ENCODE measurements around the gene SOX13.

Gene SOX13

DNA sequence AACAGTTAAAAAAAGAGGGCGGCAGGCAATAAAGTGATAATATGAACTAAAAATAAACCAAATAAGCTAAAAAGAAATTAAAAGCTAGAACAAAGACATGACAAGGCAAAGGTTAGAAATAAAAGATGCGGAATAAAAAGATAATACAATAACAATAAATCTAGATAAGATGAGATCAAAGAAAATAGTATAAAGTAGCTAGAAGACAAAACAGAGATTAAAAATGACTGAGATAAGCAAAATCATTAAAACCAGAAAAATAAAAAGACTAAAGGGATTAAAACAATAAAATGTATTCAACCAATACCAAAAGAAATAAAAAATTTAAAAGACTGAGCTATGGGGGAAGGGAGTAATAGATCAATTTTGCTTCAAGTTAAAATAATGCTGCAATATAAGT lies 10.8 kb upstream of the SOX13 start:
- Histone ChIP-seq H3K4me3 (ENCODE audit: control insufficient read depth in 1 of 7, extremely low read depth in 1 of 7, insufficient read depth in 4 of 7, low read depth in 2 of 7, low read length in 6 of 7) (no peak overlapping the region), H3K9me3 (ENCODE audit: control extremely low read depth in 1 of 5, control insufficient read depth in 4 of 5, insufficient read depth in 2 of 5, low read depth in 1 of 5, low read length in 4 of 5) (no peaks in the 10 kb centered on the region), H3K27ac (ENCODE audit: insufficient read depth in 1 of 2, low read depth in 1 of 2, low read length in 2 of 2, poor library complexity in 1 of 2, severe bottlenecking in 2 of 2) (no peak overlapping the region), H3K36me3 (ENCODE audit: control insufficient read depth in 4 of 4, insufficient read depth in 4 of 4, low read length in 3 of 4) (no peaks in the 10 kb centered on the region), H3K4me1 (ENCODE audit: control extremely low read depth in 1 of 4, control insufficient read depth in 4 of 4, insufficient read depth in 4 of 4, low read length in 3 of 4) (peaks cover 0 to 7% (median 2%) of the 10 kb centered on the region in 4 experiments), H3K27me3 (replicated peaks in 2 of 5; ENCODE audit: control insufficient read depth in 4 of 5, insufficient read depth in 5 of 5, low read length in 4 of 5) (peaks cover 0 to 2% (median 0%) of the 10 kb centered on the region in 5 experiments)
- no CpG with 5 or more reads among the region's 2 CpGs for WGBS (ENCODE audit: insufficient coverage)
- DNase-seq, result no peak
- POLR2A ChIA-PET, result interaction anchor here (0.6 kb wide), 1 partner anchor 51 kb away, joined by 3 read pairs; no protein-coding TSS in a partner anchor
- CTCF ChIA-PET, result no interaction called here

DNA sequence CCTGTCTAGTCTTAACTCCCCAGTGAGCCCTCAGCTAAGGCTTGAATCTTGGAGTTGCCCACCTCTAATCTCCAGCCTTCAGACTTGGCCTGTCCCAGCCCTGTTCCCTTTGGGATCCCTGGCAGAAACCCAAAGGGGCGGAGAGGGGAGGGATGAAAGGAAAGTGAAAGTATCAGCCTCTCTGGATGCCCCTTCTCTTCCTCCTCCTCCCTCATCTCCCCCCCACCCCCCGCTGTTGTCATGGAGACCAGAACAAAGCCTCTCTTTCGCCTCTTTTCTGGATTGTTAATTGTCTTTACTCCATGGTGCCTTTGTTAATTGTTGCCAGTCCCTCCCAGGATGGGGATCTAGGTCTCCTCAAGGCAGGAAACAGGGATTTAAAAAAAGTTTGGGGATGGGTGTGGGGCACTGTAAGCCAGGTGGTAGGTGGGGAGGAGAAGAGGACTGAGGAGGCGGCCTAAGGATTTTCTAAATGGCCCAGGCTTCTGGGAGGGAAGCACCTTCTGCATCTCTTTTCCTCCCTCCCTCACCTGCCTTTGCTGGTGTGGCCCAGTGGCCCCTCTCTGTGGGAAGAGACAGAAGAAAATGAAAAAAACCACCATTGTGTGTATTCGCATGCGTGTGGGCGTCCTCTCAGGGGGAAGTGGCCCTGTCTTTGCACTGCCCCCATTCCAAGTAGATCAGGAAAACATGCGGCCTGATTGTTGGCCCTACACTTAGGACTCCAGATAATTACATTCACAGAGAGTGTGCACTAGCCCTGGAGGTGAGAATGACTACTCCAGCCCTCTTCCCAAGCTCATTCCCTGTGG lies 7.5 kb upstream of the SOX13 start:
- H3K9me3 ChIP-seq (ENCODE audit: control extremely low read depth in 1 of 5, control insufficient read depth in 4 of 5, insufficient read depth in 2 of 5, low read depth in 1 of 5, low read length in 4 of 5), result no peaks in the 10 kb centered on the region
- peaks cover 0 to 6% (median 2%) of the 10 kb centered on the region in 5 experiments for H3K27me3 ChIP-seq (replicated peaks in 2 of 5; ENCODE audit: control insufficient read depth in 4 of 5, insufficient read depth in 5 of 5, low read length in 4 of 5)
- H3K4me3 ChIP-seq (ENCODE audit: control insufficient read depth in 1 of 7, extremely low read depth in 1 of 7, insufficient read depth in 4 of 7, low read depth in 2 of 7, low read length in 6 of 7), result peak overlapping the region in 2 of 7 experiments; percentile 4 to 18
- 96% methylated on average over 4 of the region's 8 CpGs for WGBS (ENCODE audit: insufficient coverage)
- DNase-seq, result peak in 2 of 3 donors; percentile 39 to 48
- H3K27ac ChIP-seq (ENCODE audit: insufficient read depth in 1 of 2, low read depth in 1 of 2, low read length in 2 of 2, poor library complexity in 1 of 2, severe bottlenecking in 2 of 2), result no peak overlapping the region
- H3K4me1 ChIP-seq (ENCODE audit: control extremely low read depth in 1 of 4, control insufficient read depth in 4 of 4, insufficient read depth in 4 of 4, low read length in 3 of 4), result peaks cover 0 to 7% (median 2%) of the 10 kb centered on the region in 4 experiments
- POLR2A ChIA-PET, result no interaction called here
- CTCF ChIA-PET, result no interaction called here
- H3K36me3 ChIP-seq (ENCODE audit: control insufficient read depth in 4 of 4, insufficient read depth in 4 of 4, low read length in 3 of 4), result no peaks in the 10 kb centered on the region

DNA sequence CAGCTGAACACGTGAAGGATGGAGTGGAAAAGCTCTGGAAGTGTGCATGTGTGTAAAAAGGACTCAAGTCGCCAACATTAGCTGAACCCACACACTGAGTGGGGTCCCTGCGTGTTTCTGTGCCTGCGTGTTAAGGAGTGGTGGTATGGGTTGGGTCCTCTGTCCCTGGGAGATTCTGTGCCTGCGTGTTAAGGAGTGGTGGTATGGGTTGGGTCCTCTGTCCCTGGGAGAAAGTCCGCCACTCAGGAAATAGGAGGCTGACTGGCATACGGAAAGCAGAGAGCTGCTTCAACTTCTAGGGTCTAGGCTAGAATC lies 7.0 kb upstream of the SOX13 start:
- POLR2A ChIA-PET, result no interaction called here
- Histone ChIP-seq H3K27ac (ENCODE audit: insufficient read depth in 1 of 2, low read depth in 1 of 2, low read length in 2 of 2, poor library complexity in 1 of 2, severe bottlenecking in 2 of 2) (no peak overlapping the region), H3K4me3 (ENCODE audit: control insufficient read depth in 1 of 7, extremely low read depth in 1 of 7, insufficient read depth in 4 of 7, low read depth in 2 of 7, low read length in 6 of 7) (no peak overlapping the region), H3K4me1 (ENCODE audit: control extremely low read depth in 1 of 4, control insufficient read depth in 4 of 4, insufficient read depth in 4 of 4, low read length in 3 of 4) (peaks cover 0 to 7% (median 2%) of the 10 kb centered on the region in 4 experiments), H3K9me3 (ENCODE audit: control extremely low read depth in 1 of 5, control insufficient read depth in 4 of 5, insufficient read depth in 2 of 5, low read depth in 1 of 5, low read length in 4 of 5) (no peaks in the 10 kb centered on the region), H3K36me3 (ENCODE audit: control insufficient read depth in 4 of 4, insufficient read depth in 4 of 4, low read length in 3 of 4) (no peaks in the 10 kb centered on the region), H3K27me3 (replicated peaks in 2 of 5; ENCODE audit: control insufficient read depth in 4 of 5, insufficient read depth in 5 of 5, low read length in 4 of 5) (peaks cover 0 to 11% (median 2%) of the 10 kb centered on the region in 5 experiments)
- WGBS (ENCODE audit: insufficient coverage), result 100% methylated on average over 4 of the region's 7 CpGs
- CTCF ChIA-PET, result interaction anchor here (0.8 kb wide), 1 partner anchor 62 kb away, joined by 3 read pairs; no protein-coding TSS in a partner anchor
- DNase-seq, result no peak

DNA sequence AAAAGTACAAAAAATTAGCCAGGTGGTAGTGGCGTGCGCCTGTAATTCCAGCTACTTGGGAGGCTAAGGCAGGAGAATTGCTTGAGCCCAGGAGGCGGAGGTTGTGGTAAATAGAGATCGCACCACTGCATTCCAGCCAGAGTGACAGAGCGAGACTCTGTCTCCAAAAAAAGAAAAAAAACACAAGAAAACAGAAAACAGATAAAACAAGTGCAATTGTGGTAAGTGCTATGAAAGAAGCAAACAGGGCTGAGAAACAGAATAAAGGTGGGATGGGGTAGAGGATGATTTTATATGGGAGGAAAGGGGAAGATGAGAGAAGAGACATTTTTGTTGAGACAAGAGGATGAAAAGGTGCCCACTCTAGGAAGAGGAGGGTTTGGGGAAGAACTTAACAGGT lies 5.0 kb upstream of the SOX13 start:
- H3K4me1 ChIP-seq (ENCODE audit: control extremely low read depth in 1 of 4, control insufficient read depth in 4 of 4, insufficient read depth in 4 of 4, low read length in 3 of 4), result peaks cover 0 to 7% (median 2%) of the 10 kb centered on the region in 4 experiments
- 94% methylated on average over 2 of the region's 5 CpGs for WGBS (ENCODE audit: insufficient coverage)
- POLR2A ChIA-PET, result no interaction called here
- H3K36me3 ChIP-seq (ENCODE audit: control insufficient read depth in 4 of 4, insufficient read depth in 4 of 4, low read length in 3 of 4), result no peaks in the 10 kb centered on the region
- no peak for DNase-seq
- H3K9me3 ChIP-seq (ENCODE audit: control extremely low read depth in 1 of 5, control insufficient read depth in 4 of 5, insufficient read depth in 2 of 5, low read depth in 1 of 5, low read length in 4 of 5), result no peaks in the 10 kb centered on the region
- H3K27ac ChIP-seq (ENCODE audit: insufficient read depth in 1 of 2, low read depth in 1 of 2, low read length in 2 of 2, poor library complexity in 1 of 2, severe bottlenecking in 2 of 2), result no peak overlapping the region
- no peak overlapping the region for H3K4me3 ChIP-seq (ENCODE audit: control insufficient read depth in 1 of 7, extremely low read depth in 1 of 7, insufficient read depth in 4 of 7, low read depth in 2 of 7, low read length in 6 of 7)
- H3K27me3 ChIP-seq (replicated peaks in 2 of 5; ENCODE audit: control insufficient read depth in 4 of 5, insufficient read depth in 5 of 5, low read length in 4 of 5), result peaks cover 0 to 30% (median 8%) of the 10 kb centered on the region in 5 experiments
- CTCF ChIA-PET, result interaction anchor here (1.6 kb wide), 1 partner anchor 11 kb away, joined by 3 read pairs; no protein-coding TSS in a partner anchor

DNA sequence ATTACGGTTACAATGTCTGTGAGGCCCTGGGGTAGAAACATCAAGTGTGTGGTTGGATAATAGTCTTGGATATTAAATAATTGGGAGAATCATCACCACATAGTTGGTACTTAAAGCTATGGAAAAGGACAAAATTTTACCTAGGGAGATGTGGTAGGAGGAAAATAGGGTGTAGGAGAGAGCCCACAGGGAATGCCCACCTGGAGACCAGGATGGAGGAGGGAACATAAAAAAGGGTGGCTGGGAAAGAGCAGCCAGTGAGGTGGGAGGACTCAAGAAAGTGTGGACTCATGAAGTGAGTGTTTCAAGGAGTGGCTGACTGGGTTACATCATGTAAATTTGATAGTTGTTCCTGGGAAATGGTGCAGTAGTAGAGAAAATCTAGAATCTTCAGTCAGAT lies 3.0 kb upstream of the SOX13 start:
- no peaks in the 10 kb centered on the region for H3K36me3 ChIP-seq (ENCODE audit: control insufficient read depth in 4 of 4, insufficient read depth in 4 of 4, low read length in 3 of 4)
- H3K4me3 ChIP-seq (ENCODE audit: control insufficient read depth in 1 of 7, extremely low read depth in 1 of 7, insufficient read depth in 4 of 7, low read depth in 2 of 7, low read length in 6 of 7), result no peak overlapping the region
- no CpG with 5 or more reads among the region's 1 CpG for WGBS (ENCODE audit: insufficient coverage)
- H3K27ac ChIP-seq (ENCODE audit: insufficient read depth in 1 of 2, low read depth in 1 of 2, low read length in 2 of 2, poor library complexity in 1 of 2, severe bottlenecking in 2 of 2), result no peak overlapping the region
- CTCF ChIA-PET, result interaction anchor here (0.7 to 1.5 kb wide), 3 partner anchors 24 to 198 kb away, joined by 3 read pairs; no protein-coding TSS in a partner anchor
- H3K4me1 ChIP-seq (ENCODE audit: control extremely low read depth in 1 of 4, control insufficient read depth in 4 of 4, insufficient read depth in 4 of 4, low read length in 3 of 4), result peaks cover 0 to 25% (median 22%) of the 10 kb centered on the region in 4 experiments
- DNase-seq, result no peak
- peaks cover 0 to 49% (median 15%) of the 10 kb centered on the region in 5 experiments for H3K27me3 ChIP-seq (replicated peaks in 2 of 5; ENCODE audit: control insufficient read depth in 4 of 5, insufficient read depth in 5 of 5, low read length in 4 of 5)
- no peaks in the 10 kb centered on the region for H3K9me3 ChIP-seq (ENCODE audit: control extremely low read depth in 1 of 5, control insufficient read depth in 4 of 5, insufficient read depth in 2 of 5, low read depth in 1 of 5, low read length in 4 of 5)
- POLR2A ChIA-PET, result no interaction called here

DNA sequence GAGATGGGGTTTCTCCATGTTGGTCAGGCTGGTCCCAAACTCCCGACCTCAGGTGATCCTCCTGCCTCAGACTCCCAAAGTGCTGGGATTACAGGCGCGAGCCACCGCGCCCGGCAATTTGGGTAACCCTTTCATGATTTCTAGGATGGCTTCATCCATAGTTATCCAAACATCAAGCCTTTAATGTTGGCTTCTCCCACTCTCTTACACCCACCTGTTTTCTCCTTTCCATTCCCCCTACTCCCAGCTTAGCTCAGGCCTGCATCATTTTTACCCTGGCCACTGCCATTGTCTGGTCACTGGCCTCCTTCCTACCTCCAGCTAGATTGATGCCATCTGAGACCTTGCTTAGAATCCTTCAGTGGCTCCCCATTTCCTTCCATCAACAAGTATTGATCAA lies 2.0 kb upstream of the SOX13 start:
- CTCF ChIA-PET, result interaction anchor here (1.4 kb wide), 1 partner anchor 199 kb away, joined by 3 read pairs; no protein-coding TSS in a partner anchor
- H3K4me1 ChIP-seq (ENCODE audit: control extremely low read depth in 1 of 4, control insufficient read depth in 4 of 4, insufficient read depth in 4 of 4, low read length in 3 of 4), result peaks cover 0 to 25% (median 22%) of the 10 kb centered on the region in 4 experiments
- DNase-seq, result no peak
- no peaks in the 10 kb centered on the region for H3K9me3 ChIP-seq (ENCODE audit: control extremely low read depth in 1 of 5, control insufficient read depth in 4 of 5, insufficient read depth in 2 of 5, low read depth in 1 of 5, low read length in 4 of 5)
- H3K36me3 ChIP-seq (ENCODE audit: control insufficient read depth in 4 of 4, insufficient read depth in 4 of 4, low read length in 3 of 4), result no peaks in the 10 kb centered on the region
- POLR2A ChIA-PET, result no interaction called here
- no peak overlapping the region for H3K27ac ChIP-seq (ENCODE audit: insufficient read depth in 1 of 2, low read depth in 1 of 2, low read length in 2 of 2, poor library complexity in 1 of 2, severe bottlenecking in 2 of 2)
- 89% methylated on average over 3 of the region's 6 CpGs for WGBS (ENCODE audit: insufficient coverage)
- peaks cover 5 to 59% (median 25%) of the 10 kb centered on the region in 5 experiments for H3K27me3 ChIP-seq (replicated peaks in 2 of 5; ENCODE audit: control insufficient read depth in 4 of 5, insufficient read depth in 5 of 5, low read length in 4 of 5)
- no peak overlapping the region for H3K4me3 ChIP-seq (ENCODE audit: control insufficient read depth in 1 of 7, extremely low read depth in 1 of 7, insufficient read depth in 4 of 7, low read depth in 2 of 7, low read length in 6 of 7)

DNA sequence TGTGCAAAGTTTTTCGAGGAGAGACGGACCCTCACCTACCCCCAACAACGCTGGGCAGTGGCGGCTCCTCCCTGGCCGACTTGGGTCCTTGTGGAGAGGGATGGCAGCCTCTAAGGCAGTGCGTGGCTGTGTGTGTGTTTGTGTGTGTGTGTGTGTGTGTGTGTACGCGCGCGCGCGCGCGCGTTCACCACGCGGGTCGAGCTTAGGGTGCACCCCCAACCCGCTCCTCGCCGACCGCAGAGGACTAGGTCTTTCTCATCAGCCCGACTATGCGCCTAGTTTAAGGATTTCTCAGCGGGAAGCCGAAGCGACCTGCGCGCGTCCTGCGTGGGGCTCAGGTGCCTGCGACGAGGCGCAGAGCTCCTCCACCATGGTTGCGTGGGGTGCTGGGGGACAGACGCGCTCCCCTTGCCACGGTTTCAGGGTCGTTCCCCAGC lies 940 bp downstream of the SOX13 start:
- 0% methylated on average over 11 of the region's 39 CpGs for WGBS (ENCODE audit: insufficient coverage)
- Histone ChIP-seq H3K4me3 (ENCODE audit: control insufficient read depth in 1 of 7, extremely low read depth in 1 of 7, insufficient read depth in 4 of 7, low read depth in 2 of 7, low read length in 6 of 7) (peak overlapping the region; percentile 30 to 78 (median 62)), H3K36me3 (ENCODE audit: control insufficient read depth in 4 of 4, insufficient read depth in 4 of 4, low read length in 3 of 4) (no peaks in the 10 kb centered on the region), H3K27me3 (replicated peaks in 2 of 5; ENCODE audit: control insufficient read depth in 4 of 5, insufficient read depth in 5 of 5, low read length in 4 of 5) (peaks cover 8 to 73% (median 32%) of the 10 kb centered on the region in 5 experiments), H3K27ac (ENCODE audit: insufficient read depth in 1 of 2, low read depth in 1 of 2, low read length in 2 of 2, poor library complexity in 1 of 2, severe bottlenecking in 2 of 2) (no peak overlapping the region), H3K9me3 (ENCODE audit: control extremely low read depth in 1 of 5, control insufficient read depth in 4 of 5, insufficient read depth in 2 of 5, low read depth in 1 of 5, low read length in 4 of 5) (no peaks in the 10 kb centered on the region), H3K4me1 (ENCODE audit: control extremely low read depth in 1 of 4, control insufficient read depth in 4 of 4, insufficient read depth in 4 of 4, low read length in 3 of 4) (peaks cover 0 to 29% (median 25%) of the 10 kb centered on the region in 4 experiments)
- CTCF ChIA-PET, result interaction anchor here (1.2 to 1.4 kb wide), 2 partner anchors 30 to 190 kb away, joined by 3 to 4 read pairs; no protein-coding TSS in a partner anchor
- POLR2A ChIA-PET, result no interaction called here
- peak in 2 of 3 donors; percentile 27 to 52 for DNase-seq

Data from common myeloid progenitor, CD34-positive (primary cell).